Ammon's horn (tissue), 1 donor: ENCODE results near the gene CCDC201.
"Not testable (repeated sequence)": the region's sequence is repeated elsewhere in the genome, so short reads cannot be mapped to it uniquely, and the experiment has no call there.

Experiments
- DNase-seq: peaks from one replicate; pipeline ENCODE4 v3.0.0-alpha.2; 2016; ENCODE audit warnings: low spot score

CCDC201 gene

GRCh38 chr7:45817913-45818312 is 55.0 kb downstream of the CCDC201 start:
- not testable (repeated sequence) for DNase-seq

GRCh38 chr7:45817016-45817415 is 55.9 kb downstream of the CCDC201 start:
- DNase-seq = not testable (repeated sequence)

GRCh38 chr7:45814216-45815118 is 58.4 kb downstream of the CCDC201 start:
- not testable (repeated sequence) for DNase-seq

GRCh38 chr7:45813771-45814170 is 59.1 kb downstream of the CCDC201 start:
- not testable (repeated sequence) for DNase-seq

GRCh38 chr7:45812946-45813345 is 59.9 kb downstream of the CCDC201 start:
- DNase-seq = no peak

- not testable (repeated sequence) for DNase-seq
Measured at GRCh38 chr7:45811652-45812234, 61.1 kb downstream of the CCDC201 start.

- DNase-seq = not testable (repeated sequence)
Measured at GRCh38 chr7:45810451-45811005, 62.4 kb downstream of the CCDC201 start.
